A549 (cell line): Measurements from ENCODE around the gene UBA52. TPM values are rescaled to one million over a fixed set of nuclear protein-coding genes. Genes with fewer than 3 reads are reported as not detected.

ENCODE experiments used
- ATAC-seq, 2 experiments: fragments of 200-7000 bp in 1 of 2; fragments of >200 bp in 1 of 2; cut with Nextera tagmentation in 1 of 2; cut with Tn5 transposase in 1 of 2; 3 replicates each; pipeline versions ENCODE4 v1.8.0 to v1.9.1; 2018 to 2020; ENCODE audit warnings: mild to moderate bottlenecking in 1 of 2, moderate library complexity in 1 of 2
- CTCF ChIA-PET: fragments of 300-600 bp; sonication (Branson Sonifier 250); formaldehyde crosslinking; extraction: SDS; loops from one replicate; lab custom pipeline; 2021; ENCODE audit warnings: antibody characterized with exemption, inconsistent platforms; lab: Yijun Ruan, JAX
- POLR2A ChIA-PET: fragments of 350-600 bp; formaldehyde crosslinking; extraction: SDS; loops from one replicate; lab custom pipeline; 2021; ENCODE audit warnings: antibody characterized with exemption, inconsistent platforms; lab: Yijun Ruan, JAX
- DNase-seq, 2 experiments: peaks; one replicate each; pipeline versions ENCODE4 v3.0.0 to v3.0.0-alpha.2; 2011 to 2016; ENCODE audit warnings: low read depth in 1 of 2, low spot score in 1 of 2
- FAIRE-seq: peaks from 2 replicates; lab custom pipeline; 2011; peaks lifted over from hg19 to GRCh38; lab: Jason Lieb, UNC
- H3K27ac ChIP-seq, 2 experiments: fragments of >200 bp; sonication (Bioruptor Twin); formaldehyde crosslinking; 3 replicates each; pipeline ENCODE4 v1.5.1; 2016 to 2017
- H3K4me1 ChIP-seq: fragments of >200 bp; sonication (Bioruptor Twin); formaldehyde crosslinking; 3 replicates; pipeline ENCODE4 v1.6.1; 2016
- H3K4me2 ChIP-seq: fragments of >200 bp; sonication (Bioruptor Twin); formaldehyde crosslinking; 3 replicates; pipeline ENCODE4 v1.6.1; 2016
- H3K4me3 ChIP-seq: fragments of >200 bp; sonication (Bioruptor Twin); formaldehyde crosslinking; 3 replicates; pipeline ENCODE4 v1.5.1; 2016
- H3K9me3 ChIP-seq: fragments of >200 bp; sonication (Bioruptor Twin); formaldehyde crosslinking; 3 replicates; pipeline ENCODE4 v1.6.1; 2016
- CHD4 ChIP-seq: fragments of 200-600 bp; sonication (generic); IDR thresholded peaks from 2 replicates; pipeline ENCODE4 v1.6.1; 2016; ENCODE audit warnings: antibody characterized with exemption, mild to moderate bottlenecking, borderline replicate concordance
- EHF ChIP-seq: fragments of 250-450 bp; sonication (Bioruptor Pico); IDR thresholded peaks from 2 replicates; pipeline ENCODE4 v1.5.0; 2020; ENCODE audit warnings: mild to moderate bottlenecking
- FOSB ChIP-seq: fragments of 250-450 bp; sonication (Bioruptor Pico); IDR thresholded peaks from 2 replicates; pipeline ENCODE4 v1.5.0; 2020; ENCODE audit warnings: mild to moderate bottlenecking, moderate library complexity
- FOXS1 ChIP-seq: fragments of 250-450 bp; sonication (Bioruptor Pico); IDR thresholded peaks from 2 replicates; pipeline ENCODE4 v1.5.0; 2020; ENCODE audit warnings: mild to moderate bottlenecking, moderate library complexity
- GATA3 ChIP-seq: IDR thresholded peaks from 2 replicates; pipeline ENCODE4 v1.6.1; 2012; ENCODE audit warnings: borderline replicate concordance
- HDAC2 ChIP-seq: fragments of 200-600 bp; sonication (generic); IDR thresholded peaks from 2 replicates; pipeline ENCODE4 v1.6.1; 2016
- HEYL ChIP-seq: fragments of 250-450 bp; sonication (Bioruptor Pico); IDR thresholded peaks from 2 replicates; pipeline ENCODE4 v1.8.0; 2021; ENCODE audit warnings: mild to moderate bottlenecking, moderate library complexity
- HOXB5 ChIP-seq: fragments of 250-450 bp; sonication (Bioruptor Pico); IDR thresholded peaks from 2 replicates; pipeline ENCODE4 v1.5.0; 2020; ENCODE audit warnings: mild to moderate bottlenecking, moderate library complexity
- JUN ChIP-seq, 2 experiments: fragments of >200 bp; sonication (Bioruptor Twin); formaldehyde crosslinking; IDR thresholded peaks; 2 replicates in 1 of 2; 3 replicates in 1 of 2; pipeline ENCODE4 v1.6.1; 2016 to 2017
- POLR2AphosphoS2 ChIP-seq: conservative IDR thresholded peaks from 2 replicates; pipeline ENCODE4 v1.6.1; 2012; ENCODE audit warnings: low read length, improper control_type of control experiment, inconsistent platforms
- RNF2 ChIP-seq: fragments of 200-600 bp; sonication (generic); IDR thresholded peaks from 2 replicates; pipeline ENCODE4 v1.6.1; 2016; ENCODE audit warnings: low read depth, mild to moderate bottlenecking, antibody characterized with exemption, moderate library complexity, borderline replicate concordance
- SMC3 ChIP-seq: fragments of >200 bp; sonication (Bioruptor Twin); formaldehyde crosslinking; IDR thresholded peaks from 3 replicates; pipeline ENCODE4 v1.6.1; 2018; ENCODE audit warnings: inconsistent platforms
- TFCP2L1 ChIP-seq: fragments of 250-450 bp; sonication (Bioruptor Pico); IDR thresholded peaks from 2 replicates; pipeline ENCODE4 v1.5.0; 2021; ENCODE audit warnings: mild to moderate bottlenecking
- TP53 ChIP-seq: fragments of 250-450 bp; sonication (Bioruptor Pico); IDR thresholded peaks from 2 replicates; pipeline ENCODE4 v1.5.0; 2021; ENCODE audit warnings: mild to moderate bottlenecking, moderate library complexity
- ZC3H11A ChIP-seq: fragments of 450-650 bp; IDR thresholded peaks from 2 replicates; pipeline ENCODE4 v1.6.1; 2014; ENCODE audit warnings: antibody characterized with exemption, mild to moderate bottlenecking
- ZSCAN20 ChIP-seq: fragments of 250-450 bp; sonication (Bioruptor Pico); IDR thresholded peaks from 2 replicates; pipeline ENCODE4 v1.8.0; 2022; ENCODE audit warnings: mild to moderate bottlenecking, moderate library complexity
- WGBS: methylation state at CpG from one replicate; pipeline ENCODE4 v1.1.6; 2017; ENCODE audit errors: missing lambda C conversion rate; 5-methylcytosine and 5-hydroxymethylcytosine counted together
- polyA plus RNA-seq, 4 experiments: library from polyadenylated mRNA; depleted of rRNA in 3 of 4; stranded (reverse); fragments of >200 nt; fragmentation: RNase III in 1 of 4; extraction: RNeasy Plus Mini Kit Qiagen cat#74134 plus additional on column Dnase treatment in 1 of 4; gene quantifications; 2 replicates in 3 of 4; 3 replicates in 1 of 4; pipeline ENCODE4 v1.2.3, GENCODE V29; 2011 to 2017
- TF ChIP-seq, protein P1 (sequence below): IDR thresholded peaks from 2 replicates; pipeline ENCODE4 v1.6.1; 2012
- TF ChIP-seq, protein P2 (sequence below): fragments of 250-450 bp; sonication (Bioruptor Pico); IDR thresholded peaks from 2 replicates; pipeline ENCODE4 v1.5.0; 2021; ENCODE audit warnings: mild to moderate bottlenecking, moderate library complexity, borderline replicate concordance
- TF ChIP-seq, protein P3 (sequence below): fragments of 150-350 bp; IDR thresholded peaks from 2 replicates; pipeline ENCODE4 v1.6.1; 2014; ENCODE audit warnings: low read depth, mild to moderate bottlenecking, low read length

Gene UBA52
- polyA plus RNA-seq, 2 of the 4 experiments (the other 2 are of a cell fraction), result 888 to 942 TPM

DNA sequence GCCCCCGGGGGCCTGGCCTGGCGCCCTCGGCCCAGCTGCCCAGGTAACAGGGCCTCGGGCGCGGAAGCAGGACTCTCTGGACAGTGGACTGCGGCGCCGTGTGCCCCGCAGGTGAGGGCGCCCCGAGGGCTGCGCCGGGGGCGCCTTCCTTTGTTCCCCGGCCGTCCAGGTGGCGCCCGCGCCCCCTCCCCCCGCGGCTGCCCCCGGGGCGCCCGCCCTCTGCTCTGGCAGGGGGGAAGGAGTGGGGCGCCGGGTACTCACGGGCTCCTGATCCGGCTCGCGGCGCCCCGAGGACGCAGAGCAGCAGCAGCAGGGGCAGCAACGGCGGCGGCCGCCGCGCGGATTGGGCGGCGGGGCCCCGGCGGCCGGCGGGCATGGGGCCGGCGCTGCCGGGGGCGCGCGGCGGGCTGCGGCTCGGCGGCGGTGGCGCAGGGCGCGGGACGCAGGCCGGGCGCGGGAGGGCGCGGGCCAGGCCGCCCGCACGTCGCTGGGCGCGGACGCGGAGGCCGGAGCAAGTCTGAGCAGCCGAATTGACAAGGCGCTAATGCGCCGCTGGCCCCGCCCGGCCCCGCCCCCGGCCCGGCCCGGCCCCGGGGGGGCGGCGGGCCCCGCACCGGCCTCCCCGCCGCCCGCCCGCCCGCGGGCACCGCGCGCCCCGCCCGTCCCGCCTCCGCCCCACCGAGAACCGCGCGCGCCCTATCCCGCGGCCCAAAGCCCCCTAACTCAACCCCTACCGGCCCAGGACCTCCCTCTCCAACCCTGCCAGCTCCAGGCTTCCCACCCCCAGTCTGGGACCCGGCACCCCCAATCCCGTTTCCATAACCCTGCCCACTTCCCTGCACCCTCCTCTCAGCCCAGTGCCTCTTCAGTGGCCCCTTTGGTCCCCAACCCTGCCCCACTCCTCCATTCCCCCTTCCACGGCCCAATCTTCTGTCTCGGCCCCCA, 34.9 kb downstream of the UBA52 start, which contains the start of gene CRLF1:
CRLF1 (minus strand) TSS at position 519 of the 945 bp plus-strand sequence; CDS start at position 376, 143 bp downstream.
- H3K4me3 ChIP-seq, result peak within 1 kb of the TSS; percentile 39
- H3K4me1 ChIP-seq, result peaks cover 17% of the 10 kb centered on the region; the same call in 2 of the 3 replicates
- POLR2A ChIA-PET, result no interaction called here
- DNase-seq, result no peak
- ATAC-seq, result no peak
- H3K27ac ChIP-seq, result peak within 1 kb of the TSS; percentile 15 to 79; a peak in 4 of 6 replicates
- TF ChIP-seq, protein P1, sequence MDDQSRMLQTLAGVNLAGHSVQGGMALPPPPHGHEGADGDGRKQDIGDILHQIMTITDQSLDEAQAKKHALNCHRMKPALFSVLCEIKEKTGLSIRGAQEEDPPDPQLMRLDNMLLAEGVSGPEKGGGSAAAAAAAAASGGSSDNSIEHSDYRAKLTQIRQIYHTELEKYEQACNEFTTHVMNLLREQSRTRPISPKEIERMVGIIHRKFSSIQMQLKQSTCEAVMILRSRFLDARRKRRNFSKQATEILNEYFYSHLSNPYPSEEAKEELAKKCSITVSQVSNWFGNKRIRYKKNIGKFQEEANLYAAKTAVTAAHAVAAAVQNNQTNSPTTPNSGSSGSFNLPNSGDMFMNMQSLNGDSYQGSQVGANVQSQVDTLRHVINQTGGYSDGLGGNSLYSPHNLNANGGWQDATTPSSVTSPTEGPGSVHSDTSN, result no peak
- TF ChIP-seq GATA3 (no peak), FOXS1 (CRISPR knock-in tag) (no peak), SMC3 (no peak), FOSB (CRISPR knock-in tag) (no peak), POLR2AphosphoS2 (no peak), HOXB5 (no peak)
- TF ChIP-seq, protein P2, sequence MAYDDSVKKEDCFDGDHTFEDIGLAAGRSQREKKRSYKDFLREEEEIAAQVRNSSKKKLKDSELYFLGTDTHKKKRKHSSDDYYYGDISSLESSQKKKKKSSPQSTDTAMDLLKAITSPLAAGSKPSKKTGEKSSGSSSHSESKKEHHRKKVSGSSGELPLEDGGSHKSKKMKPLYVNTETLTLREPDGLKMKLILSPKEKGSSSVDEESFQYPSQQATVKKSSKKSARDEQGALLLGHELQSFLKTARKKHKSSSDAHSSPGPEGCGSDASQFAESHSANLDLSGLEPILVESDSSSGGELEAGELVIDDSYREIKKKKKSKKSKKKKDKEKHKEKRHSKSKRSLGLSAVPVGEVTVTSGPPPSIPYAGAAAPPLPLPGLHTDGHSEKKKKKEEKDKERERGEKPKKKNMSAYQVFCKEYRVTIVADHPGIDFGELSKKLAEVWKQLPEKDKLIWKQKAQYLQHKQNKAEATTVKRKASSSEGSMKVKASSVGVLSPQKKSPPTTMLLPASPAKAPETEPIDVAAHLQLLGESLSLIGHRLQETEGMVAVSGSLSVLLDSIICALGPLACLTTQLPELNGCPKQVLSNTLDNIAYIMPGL, result no peak
- TF ChIP-seq, protein P3, sequence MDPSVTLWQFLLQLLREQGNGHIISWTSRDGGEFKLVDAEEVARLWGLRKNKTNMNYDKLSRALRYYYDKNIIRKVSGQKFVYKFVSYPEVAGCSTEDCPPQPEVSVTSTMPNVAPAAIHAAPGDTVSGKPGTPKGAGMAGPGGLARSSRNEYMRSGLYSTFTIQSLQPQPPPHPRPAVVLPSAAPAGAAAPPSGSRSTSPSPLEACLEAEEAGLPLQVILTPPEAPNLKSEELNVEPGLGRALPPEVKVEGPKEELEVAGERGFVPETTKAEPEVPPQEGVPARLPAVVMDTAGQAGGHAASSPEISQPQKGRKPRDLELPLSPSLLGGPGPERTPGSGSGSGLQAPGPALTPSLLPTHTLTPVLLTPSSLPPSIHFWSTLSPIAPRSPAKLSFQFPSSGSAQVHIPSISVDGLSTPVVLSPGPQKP, result no peak
- TF ChIP-seq, all 56 proteins: peak for 0
- Histone ChIP-seq H3K9me3 (no peaks in the 10 kb centered on the region), H3K4me2 (peak within 1 kb of the TSS; percentile 89)
- FAIRE-seq, result no peak
- WGBS, result 2% methylated on average over 9 of the region's 116 CpGs
- CTCF ChIA-PET, result interaction anchor here (1.1 to 2.5 kb wide), 3 partner anchors 12 to 156 kb away, joined by 3 to 6 read pairs (median 6); partner anchors contain the start of gene REX1BD

DNA sequence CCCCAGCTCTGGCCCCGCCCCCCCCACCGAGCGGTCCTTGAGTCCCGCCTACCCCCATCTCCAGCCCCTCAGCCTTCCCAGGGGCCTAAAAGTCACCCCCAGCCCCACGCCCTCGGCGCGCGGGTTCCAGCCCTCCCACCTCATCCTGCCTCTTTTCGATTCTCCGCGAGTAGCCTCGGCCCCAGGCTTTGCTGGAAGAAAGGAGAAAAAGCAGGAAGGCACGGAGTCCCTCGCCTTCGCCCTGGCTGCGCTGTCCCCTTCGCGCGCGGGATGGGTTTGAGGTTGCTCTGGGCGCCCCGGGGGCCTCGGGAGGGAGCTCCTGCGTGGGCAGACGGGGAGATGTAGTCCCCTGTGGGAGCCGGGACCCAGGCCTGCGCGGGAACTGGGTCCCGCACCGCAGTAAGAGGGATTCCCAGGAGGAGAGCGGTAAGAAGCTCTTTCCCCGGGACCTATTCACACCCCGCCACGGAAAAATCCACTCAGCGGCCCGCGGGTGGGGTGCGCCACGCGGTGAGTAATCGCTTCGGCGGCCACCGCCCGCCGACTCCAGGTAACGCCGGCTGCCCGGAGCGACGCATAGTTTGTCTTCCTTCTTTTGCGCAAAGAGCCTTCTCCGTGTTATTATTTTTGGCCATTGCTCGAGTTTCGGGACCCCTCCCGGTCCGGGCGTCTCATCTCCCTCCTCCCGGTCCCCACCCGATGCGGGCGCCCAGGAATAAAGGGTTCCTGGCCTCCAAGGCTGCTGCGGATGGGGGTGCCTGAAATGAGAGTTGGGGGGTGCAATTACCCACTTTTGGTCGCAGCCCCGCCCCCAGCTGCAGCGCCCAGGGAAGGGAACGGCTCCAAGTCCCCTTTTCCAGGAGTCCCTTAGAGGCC, 35.8 kb downstream of the UBA52 start:
- DNase-seq (no peak), FAIRE-seq (no peak), ATAC-seq (peak in 1 of 2 experiments; percentile 12; a peak in 1 of 6 replicates)
- Histone ChIP-seq H3K4me2 (peak overlapping the region; percentile 89), H3K4me3 (peak overlapping the region; percentile 35), H3K9me3 (no peaks in the 10 kb centered on the region), H3K27ac (peak overlapping the region; percentile 15 to 79; a peak in 4 of 6 replicates), H3K4me1 (peaks cover 25% of the 10 kb centered on the region; the same call in 2 of the 3 replicates)
- ChIA-PET CTCF (interaction anchor here (0.8 to 2.5 kb wide), 4 partner anchors 13 to 157 kb away, joined by 3 to 6 read pairs (median 4); partner anchors contain the start of gene REX1BD), POLR2A (no interaction called here)
- TF ChIP-seq JUN (IDR thresholded peaks at IDR 0.05), result no peak
- TF ChIP-seq EHF (CRISPR knock-in tag), result no peak
- TF ChIP-seq CHD4, result no peak
- TF ChIP-seq ZSCAN20, result no peak
- no peak for TF ChIP-seq RNF2
- no peak for TF ChIP-seq HDAC2
- no peak for TF ChIP-seq ZC3H11A
- TF ChIP-seq TFCP2L1 (CRISPR knock-in tag), result no peak
- no peak for TF ChIP-seq TP53 (CRISPR knock-in tag)
- no peak for TF ChIP-seq HEYL
- 1% methylated on average over 31 of the region's 68 CpGs for WGBS
